SK-N-DZ (cell line): ENCODE data around the gene WWC2. TPM values are rescaled to one million over a fixed set of nuclear protein-coding genes. Genes with fewer than 3 reads are reported as not detected.
A peak's percentile ranks its signal among the peaks of the same experiment; 100 is the strongest.

ENCODE experiments used
- DNase-seq: peaks from one replicate; pipeline ENCODE4 v3.0.0-alpha.2; 2015; ENCODE audit warnings: low spot score
- polyA plus RNA-seq, 2 experiments: library from polyadenylated mRNA; depleted of rRNA; stranded (reverse); fragments of >200 nt; gene quantifications; 2 replicates each; pipeline ENCODE4 v1.2.3, GENCODE V29; 2014

The WWC2 gene
- 0.92 and 6.6 TPM in 2 replicates for polyA plus RNA-seq (2014; cell fraction: cytosol; rRNA removed)
- 1.5 and 3.1 TPM in 2 replicates for polyA plus RNA-seq (2014; cell fraction: nucleus; rRNA removed)

- peak; percentile 62 for DNase-seq
Measured at GRCh38 chr4:183098723-183099536, at the start of gene WWC2. TSS of gene WWC2 (plus strand) at chr4:183099257. CDS start at chr4:183099492, 235 bp downstream.

- DNase-seq, result no peak
Measured at GRCh38 chr4:183053681-183054080, 45.4 kb upstream of the WWC2 start.

GRCh38 chr4:183057255-183057654 is 41.8 kb upstream of the WWC2 start:
- DNase-seq, result no peak

DNA sequence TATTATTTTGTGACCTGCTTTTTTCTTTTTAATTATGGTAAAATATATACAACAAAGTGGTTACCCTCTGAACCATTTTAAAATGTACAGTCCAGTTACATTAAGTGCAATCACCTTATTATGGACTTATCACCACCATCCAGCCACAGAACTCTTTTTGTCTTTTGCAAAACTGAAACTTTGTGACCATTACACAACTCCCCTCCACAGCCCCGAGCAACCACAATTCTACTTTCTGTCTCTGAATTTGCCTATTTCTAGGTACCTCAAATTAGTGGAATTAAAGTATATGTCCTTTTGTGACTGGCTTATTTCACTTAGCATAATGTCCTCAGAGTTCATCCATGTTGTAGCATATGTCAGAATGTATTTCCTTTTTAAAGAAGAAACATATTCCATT is 39.3 kb upstream of the WWC2 start:
- no peak for DNase-seq

DNA sequence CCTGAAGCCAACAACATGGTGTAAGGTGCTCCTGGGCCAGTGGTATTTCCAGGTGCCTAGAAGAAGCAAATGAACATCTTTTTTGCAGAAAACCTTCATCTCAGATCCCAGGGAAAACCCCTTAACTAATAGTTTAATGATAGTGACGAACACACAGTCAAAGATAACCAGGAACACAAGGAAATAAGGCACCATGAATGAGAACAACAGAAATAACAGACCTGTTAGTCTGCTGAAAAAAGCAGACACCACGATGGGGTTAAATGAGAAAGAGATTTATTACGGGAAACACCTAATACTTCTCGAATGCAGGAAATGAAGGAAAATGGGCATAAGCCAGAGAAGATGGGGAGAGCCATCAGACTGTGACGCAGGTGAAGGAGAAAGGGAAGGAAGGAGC is 30.6 kb upstream of the WWC2 start:
- DNase-seq, result no peak

DNA sequence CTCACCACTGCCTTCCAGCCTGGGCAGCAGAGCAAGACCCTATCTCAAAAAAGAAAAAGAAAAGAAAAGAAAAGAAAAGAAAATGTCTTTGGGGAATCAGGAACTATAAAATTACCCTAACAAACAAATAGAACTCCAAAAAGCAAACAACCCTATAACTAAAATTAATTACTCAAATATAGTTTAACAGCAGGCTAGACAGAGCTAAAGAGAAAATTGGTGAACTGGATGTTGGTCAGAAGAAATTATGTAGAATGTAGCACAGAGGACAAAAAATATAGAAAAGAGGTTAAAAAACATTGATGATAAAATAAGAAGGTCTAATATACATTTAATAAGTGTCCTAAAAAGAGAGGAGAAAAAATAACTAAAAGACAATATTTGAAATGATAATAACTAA is 27.8 kb upstream of the WWC2 start:
- DNase-seq, result no peak

DNA sequence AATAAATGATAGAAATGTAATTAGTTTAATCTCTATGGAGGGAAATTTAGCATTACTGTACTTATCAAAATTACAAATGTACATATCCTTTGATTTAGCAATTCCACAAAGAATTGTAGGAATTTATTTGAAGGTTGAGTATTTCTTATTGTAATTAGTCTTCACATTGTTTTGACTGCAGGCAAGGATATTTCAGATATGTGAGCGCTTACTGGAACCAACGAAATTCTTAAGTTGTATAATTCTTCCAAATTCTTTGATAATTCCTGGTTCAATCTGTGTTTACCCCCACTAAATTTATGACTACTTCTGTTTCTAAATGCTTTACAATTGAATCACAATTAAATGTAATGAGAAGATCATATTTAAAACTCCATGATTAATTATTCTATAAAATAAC is 26.9 kb upstream of the WWC2 start:
- no peak for DNase-seq

- no peak for DNase-seq
Measured at GRCh38 chr4:183073838-183074145, 25.3 kb upstream of the WWC2 start.

- DNase-seq, result no peak
Measured at GRCh38 chr4:183074288-183074990, 24.6 kb upstream of the WWC2 start.

DNA sequence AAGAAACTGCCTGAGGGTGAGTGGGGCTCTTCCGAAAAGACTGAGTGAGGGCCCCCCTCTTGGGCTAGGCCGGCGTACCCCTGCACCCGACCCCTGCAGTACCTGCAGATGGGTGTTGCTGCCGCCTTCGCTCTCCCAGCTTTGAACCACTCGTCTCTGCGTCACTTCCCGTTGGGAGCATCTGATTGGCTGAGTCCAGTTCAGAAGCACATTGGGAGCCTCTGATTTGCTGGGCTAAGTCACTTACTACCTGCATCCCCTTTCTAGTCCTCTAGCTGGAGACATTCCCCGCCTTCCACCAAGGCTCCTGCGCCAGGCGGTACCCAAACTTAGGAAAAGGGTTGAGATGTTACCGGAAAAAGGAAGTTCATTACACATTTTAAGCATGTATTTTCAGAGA is 20.4 kb upstream of the WWC2 start:
- DNase-seq, result no peak

GRCh38 chr4:183080372-183081115 is 18.5 kb upstream of the WWC2 start:
- DNase-seq, result no peak

DNA sequence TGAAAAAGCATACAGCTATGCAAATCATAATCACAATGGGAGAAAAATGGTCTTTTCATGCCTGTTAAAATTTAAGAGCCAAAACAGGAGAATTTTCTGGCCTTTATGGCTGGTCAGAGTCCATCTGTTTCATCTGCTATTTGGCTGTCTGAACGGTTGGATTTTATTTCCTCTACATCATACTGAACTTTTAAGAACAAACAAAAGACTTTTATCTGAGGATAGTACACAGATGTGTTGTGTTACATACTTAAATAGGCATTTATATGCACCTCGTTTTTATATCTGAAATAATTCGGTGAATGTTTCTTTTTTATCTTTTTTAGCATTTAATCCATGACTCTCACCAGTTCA is 18.0 kb upstream of the WWC2 start:
- no peak for DNase-seq

- no peak for DNase-seq
Measured at GRCh38 chr4:183082053-183082452, 17.0 kb upstream of the WWC2 start.

DNA sequence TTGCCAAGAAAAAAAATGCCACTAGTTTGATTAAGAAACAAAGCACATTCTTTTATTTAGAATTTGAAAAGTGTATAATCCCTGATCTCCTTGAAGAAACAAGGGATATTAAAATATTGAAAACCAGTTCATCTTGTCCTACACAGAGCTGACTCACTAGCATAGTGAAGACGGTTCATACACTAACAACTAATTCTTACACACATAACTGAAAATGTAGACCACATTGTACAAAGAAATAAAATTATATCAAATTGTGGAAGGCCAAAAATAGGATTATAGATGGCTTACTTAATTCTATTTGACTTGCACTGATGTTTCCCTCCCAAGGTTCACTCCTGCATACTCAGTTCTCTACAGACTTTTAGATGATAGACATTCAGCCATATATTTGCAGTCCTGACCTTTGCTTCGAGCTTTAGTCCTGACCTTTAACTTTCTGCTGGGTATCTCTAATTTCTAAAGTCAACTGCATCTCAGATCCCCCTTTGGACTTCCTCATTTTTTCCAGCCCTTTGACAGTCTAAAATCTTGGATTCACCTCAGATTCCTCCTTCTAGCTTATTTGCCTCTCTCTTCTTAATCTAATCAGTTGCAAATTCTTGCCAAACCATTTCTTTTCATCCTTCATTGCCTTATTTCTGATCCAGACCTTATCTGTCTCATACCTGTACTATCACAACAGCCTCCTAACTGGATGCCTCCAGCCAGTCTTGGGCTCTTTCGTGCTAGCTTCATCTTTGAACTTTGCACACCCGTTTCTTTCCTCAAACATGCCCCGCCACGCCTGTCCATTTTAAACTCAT is 4.5 kb upstream of the WWC2 start:
- no peak for DNase-seq

DNA sequence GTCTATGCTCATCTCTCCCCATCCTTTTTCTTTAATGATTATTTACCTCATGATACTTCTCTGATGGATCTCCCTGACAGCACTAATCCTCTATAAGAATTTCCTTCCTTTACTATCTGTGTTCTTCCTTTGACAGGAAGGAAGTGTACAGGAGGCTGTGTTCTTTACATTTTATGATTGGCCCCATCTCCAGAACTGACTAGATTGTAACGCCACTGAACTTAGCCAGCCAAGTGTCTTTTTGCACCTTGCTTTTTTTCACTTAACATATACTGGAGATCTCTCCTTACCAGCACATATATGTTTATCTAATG is 3.9 kb upstream of the WWC2 start:
- no peak for DNase-seq

DNA sequence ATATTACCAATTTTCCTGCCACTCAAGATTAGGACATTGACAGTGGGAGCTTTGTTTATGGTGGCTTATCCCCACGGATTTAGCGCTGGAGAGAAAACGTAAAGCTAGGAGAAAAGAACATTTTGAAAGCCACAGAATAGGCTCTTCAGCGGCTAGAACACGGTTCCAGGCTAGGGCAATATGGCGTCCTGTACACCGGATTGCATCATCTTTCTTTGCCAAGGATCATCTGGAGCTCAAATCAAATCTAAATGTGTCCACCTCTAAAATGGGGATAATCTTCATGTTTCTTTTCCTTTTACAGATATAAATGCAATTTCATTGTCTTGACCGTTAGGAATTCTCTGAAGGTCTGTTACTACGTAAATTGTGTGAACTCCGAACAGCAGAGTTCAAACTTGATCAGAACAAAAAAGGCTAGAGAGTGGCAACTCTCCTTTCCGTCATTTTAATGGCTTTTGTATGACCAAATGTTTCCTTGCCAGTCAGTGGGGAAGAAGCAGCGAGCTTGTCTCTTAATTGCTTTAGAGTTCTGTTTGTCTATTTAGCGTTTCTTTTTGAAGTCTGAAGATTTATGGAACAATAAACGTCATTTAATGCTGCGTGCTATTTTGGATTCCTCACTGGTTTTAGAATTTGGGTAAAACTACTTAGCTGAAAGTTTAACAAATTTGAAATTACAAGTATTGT is 2.6 kb upstream of the WWC2 start:
- DNase-seq, result no peak

GRCh38 chr4:183097231-183098018 is 1.6 kb upstream of the WWC2 start:
- no peak for DNase-seq

DNA sequence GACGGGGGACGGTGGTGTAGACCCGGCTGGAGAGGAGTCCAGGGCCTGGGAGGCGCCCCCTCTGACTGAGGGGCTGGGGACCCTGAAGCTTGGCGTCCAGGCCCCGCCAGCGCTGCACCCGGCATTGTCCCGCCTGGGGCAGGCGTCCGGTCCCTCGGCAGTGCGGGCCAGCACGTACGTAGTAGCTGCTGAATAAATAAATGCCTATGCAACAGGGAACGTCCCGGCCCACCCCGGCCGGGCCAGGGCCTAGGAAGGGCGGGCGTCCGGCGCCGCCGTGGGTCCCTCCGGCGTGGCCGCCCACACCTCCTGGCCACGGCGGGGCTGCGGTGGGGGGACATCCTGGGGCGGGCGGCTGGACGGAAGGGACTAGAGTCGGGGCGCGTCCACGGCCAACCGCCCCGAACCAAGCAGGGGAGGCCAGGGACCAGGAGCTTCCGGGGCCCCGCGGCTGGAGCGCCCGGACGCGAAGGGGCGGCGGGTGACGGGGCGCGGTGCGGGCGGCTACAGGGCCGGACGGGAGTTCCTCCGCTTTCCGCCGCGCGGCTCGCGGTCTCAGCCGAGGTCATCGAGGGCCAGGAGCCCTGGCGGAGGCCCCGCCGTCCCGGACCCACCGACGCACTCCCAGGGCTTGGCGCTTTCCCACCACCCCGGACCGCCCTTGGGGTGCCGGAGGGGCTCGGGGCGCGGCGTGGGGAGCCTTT is 886 bp upstream of the WWC2 start:
- no peak for DNase-seq

GRCh38 chr4:183099537-183100297 is 660 bp downstream of the WWC2 start:
- DNase-seq, result no peak
